Activated CD4-positive, alpha-beta T cell treated with anti-CD3 and anti-CD28 coated beads, Interleukin-2, amount 50 U/mL, for 1 hour (primary cell): ENCODE measurements around the gene DMTF1.

Experiments
- DNase-seq: peaks from one replicate; pipeline ENCODE4 v3.0.0-alpha.2; 2020

Gene DMTF1

GRCh38 chr7:87146740-87147386 lies 5.4 kb upstream of the DMTF1 start:
- DNase-seq: no peak

- DNase-seq: no peak
Measured at GRCh38 chr7:87147500-87147899, 4.8 kb upstream of the DMTF1 start.

GRCh38 chr7:87148332-87148955 lies 3.8 kb upstream of the DMTF1 start:
- no peak for DNase-seq

- DNase-seq: no peak
Measured at GRCh38 chr7:87151002-87151728, 1.1 kb upstream of the DMTF1 start.

GRCh38 chr7:87151729-87152111 lies 533 bp upstream of the DMTF1 start:
- no peak for DNase-seq

GRCh38 chr7:87152897-87153641 lies 816 bp downstream of the DMTF1 start:
- DNase-seq: peak; percentile 28

- DNase-seq: no peak
Measured at GRCh38 chr7:87154166-87154565, 1.9 kb downstream of the DMTF1 start.

GRCh38 chr7:87154569-87154968 lies 2.3 kb downstream of the DMTF1 start:
- DNase-seq: no peak

- no peak for DNase-seq
Measured at GRCh38 chr7:87155788-87156187, 3.5 kb downstream of the DMTF1 start.

GRCh38 chr7:87156709-87157108 lies 4.5 kb downstream of the DMTF1 start:
- DNase-seq: no peak

GRCh38 chr7:87159538-87159937 lies 7.3 kb downstream of the DMTF1 start:
- no peak for DNase-seq

- DNase-seq: no peak
Measured at GRCh38 chr7:87164433-87164832, 12.2 kb downstream of the DMTF1 start.

GRCh38 chr7:87170828-87171227 lies 18.6 kb downstream of the DMTF1 start:
- no peak for DNase-seq

- DNase-seq: no peak
Measured at GRCh38 chr7:87171282-87171934, 19.2 kb downstream of the DMTF1 start.

- DNase-seq: no peak
Measured at GRCh38 chr7:87173471-87173870, 21.2 kb downstream of the DMTF1 start.

GRCh38 chr7:87178320-87178719 lies 26.1 kb downstream of the DMTF1 start:
- DNase-seq: no peak

GRCh38 chr7:87179180-87179579 lies 26.9 kb downstream of the DMTF1 start:
- DNase-seq: no peak

- DNase-seq: no peak
Measured at GRCh38 chr7:87187120-87187519, 34.9 kb downstream of the DMTF1 start.

- DNase-seq: no peak
Measured at GRCh38 chr7:87188930-87189329, 36.7 kb downstream of the DMTF1 start.

GRCh38 chr7:87190783-87191182 lies 38.5 kb downstream of the DMTF1 start:
- no peak for DNase-seq

GRCh38 chr7:87192784-87193487 lies 40.7 kb downstream of the DMTF1 start:
- DNase-seq: no peak

GRCh38 chr7:87193912-87194311 lies 41.7 kb downstream of the DMTF1 start:
- DNase-seq: no peak
